NCI-H748 treated with DMSO at 0.1 percent for 48 hours (cell line): Measurements from ENCODE around the gene ARL14EPL.

Experiments
- DNase-seq: peaks from one replicate; lab custom pipeline; 2025; lab: John Stamatoyannopoulos, UW

Gene ARL14EPL

DNA sequence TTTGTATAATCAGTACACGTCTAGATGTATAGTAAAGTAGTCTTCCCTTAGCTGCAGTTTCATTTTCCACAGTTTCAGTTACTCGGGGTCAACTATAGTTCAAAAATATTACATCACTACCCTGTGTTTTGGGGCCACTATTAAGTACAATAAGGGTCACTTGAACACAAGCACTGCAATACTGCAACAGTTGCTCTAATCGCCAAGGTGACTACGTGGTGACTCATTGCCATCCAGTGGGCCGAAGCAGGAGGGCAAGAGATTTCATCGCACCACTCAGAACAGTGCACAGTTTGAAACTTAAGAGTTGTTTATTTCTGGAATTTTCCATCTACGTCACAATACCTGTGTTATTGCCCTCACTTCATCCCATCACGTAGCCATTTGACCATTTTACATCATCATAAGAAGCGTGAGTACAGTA is at the start of gene ARL14EPL:
Gene ARL14EPL, plus strand, starts transcription at position 379 of the 424 bp plus-strand sequence. CDS start 18,994 bp downstream, outside the sequence.
- DNase-seq = no peak

- DNase-seq = no peak
Observed at GRCh38 chr5:115983519-115983918, 48.8 kb upstream of the ARL14EPL start.

DNA sequence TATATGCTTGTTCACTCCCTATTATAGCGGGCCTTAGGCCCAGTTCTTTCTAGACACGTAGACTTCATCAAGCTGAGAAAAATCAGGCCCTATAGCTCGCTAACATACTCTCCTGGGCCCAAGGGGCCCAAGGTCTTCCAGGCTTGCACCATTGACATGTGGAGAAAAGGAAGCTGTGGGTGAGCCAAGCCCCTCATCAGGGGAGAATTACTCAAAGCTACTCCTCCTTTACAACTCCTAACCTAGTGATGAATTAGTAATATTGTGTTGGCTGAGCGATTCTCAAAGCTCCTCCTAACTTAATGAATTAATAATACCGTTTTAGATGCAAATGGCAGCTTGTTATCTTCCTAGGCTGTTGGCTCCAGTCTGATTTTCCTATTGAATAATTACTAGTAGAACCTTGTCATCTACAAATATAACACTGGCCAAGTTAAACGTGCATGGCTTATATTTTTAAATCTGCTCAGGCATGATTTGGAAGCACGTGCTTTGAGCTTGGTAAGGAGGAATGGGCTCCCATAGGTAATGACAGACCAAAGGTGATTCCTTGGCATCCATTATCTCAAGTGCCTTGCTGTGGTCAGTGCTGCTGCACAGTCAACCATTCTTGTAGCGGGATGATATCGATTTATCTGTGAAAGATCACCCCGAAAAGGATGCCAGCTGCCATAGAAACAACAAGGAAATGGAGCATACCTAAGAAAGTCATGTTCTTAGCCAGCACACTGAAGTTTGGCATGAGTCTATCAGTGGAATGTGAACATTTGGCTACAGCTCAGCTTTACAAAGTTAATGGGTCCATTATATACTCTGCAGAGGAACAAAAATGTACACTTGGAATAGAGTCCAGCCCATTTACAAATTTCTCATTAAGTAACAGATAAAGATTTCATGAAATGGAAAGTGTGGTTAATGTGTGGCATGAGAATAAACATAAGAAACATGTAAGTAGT is 46.2 kb upstream of the ARL14EPL start:
- DNase-seq = no peak

DNA sequence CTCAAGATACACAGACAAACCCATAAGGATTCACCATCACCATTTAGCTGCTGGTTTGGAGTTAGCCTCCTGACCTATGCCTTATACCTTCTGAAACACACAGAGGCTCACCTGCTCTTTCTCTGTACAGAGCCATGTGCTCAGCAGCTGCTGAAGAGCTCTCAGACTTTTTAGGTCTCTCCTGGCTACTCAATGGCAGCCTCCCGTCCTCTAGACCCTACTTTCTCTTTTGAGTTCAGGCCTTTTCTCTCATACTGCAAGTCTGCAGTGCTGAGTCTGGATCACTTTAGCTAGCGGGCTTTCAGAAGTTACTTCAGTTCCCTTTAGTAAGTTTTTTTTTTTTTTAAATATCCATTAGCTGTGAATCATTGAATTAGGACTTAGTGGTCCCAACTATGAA is 44.3 kb upstream of the ARL14EPL start:
- no peak for DNase-seq

- DNase-seq = no peak
Observed at GRCh38 chr5:115992848-115993350, 39.4 kb upstream of the ARL14EPL start.

GRCh38 chr5:115995351-115995750 is 36.9 kb upstream of the ARL14EPL start:
- DNase-seq = no peak

GRCh38 chr5:116002116-116002906 is 30.0 kb upstream of the ARL14EPL start:
- no peak for DNase-seq

- no peak for DNase-seq
Observed at GRCh38 chr5:116004248-116004647, 28.0 kb upstream of the ARL14EPL start.

DNA sequence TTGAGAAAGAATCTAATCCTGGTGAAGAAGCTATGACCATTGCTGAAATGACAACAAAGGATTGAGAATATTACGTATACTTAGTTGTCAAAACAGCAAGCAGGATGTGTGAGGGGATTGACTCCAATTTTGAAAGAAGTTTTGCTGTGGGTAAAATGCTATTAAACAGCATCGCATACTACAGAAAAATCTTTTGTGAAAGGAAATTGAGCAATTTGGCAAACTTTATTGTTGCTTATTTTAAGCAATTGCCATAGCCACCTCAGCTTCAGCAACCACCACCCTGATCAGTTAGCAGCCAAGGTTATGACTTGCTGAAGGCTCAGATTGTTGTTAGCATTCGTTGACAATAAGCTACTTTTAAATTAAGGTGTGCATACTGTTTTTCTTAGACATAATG is 22.5 kb upstream of the ARL14EPL start:
- DNase-seq = no peak

- no peak for DNase-seq
Observed at GRCh38 chr5:116011046-116011445, 21.2 kb upstream of the ARL14EPL start.

DNA sequence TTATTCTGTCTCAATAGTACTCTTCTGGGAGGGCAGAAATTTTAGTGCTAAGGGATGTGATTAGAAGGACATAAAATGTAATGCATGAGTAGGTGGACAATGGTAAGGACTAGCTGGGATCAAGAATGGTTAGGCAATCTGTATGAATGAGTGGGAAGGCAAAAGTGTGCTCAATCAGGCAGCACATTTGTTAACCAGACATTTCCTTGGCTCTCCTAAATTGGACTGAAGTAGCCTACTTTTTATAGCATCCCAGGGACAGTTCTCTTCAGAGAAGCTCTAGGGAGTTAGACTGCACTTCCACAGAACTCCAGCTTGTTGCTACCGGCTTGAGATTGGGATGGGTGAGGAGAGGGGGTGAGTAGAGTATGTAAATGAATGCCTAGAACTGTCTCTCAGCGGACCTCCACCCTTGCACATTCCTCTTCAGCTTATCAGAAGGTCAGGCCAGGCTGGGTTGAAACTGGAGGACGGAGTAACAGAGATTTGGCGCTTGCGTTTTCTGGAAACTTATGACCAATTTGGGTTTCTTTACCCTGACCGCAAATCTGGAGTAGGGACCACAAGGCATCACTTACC is 19.0 kb upstream of the ARL14EPL start:
- no peak for DNase-seq

DNA sequence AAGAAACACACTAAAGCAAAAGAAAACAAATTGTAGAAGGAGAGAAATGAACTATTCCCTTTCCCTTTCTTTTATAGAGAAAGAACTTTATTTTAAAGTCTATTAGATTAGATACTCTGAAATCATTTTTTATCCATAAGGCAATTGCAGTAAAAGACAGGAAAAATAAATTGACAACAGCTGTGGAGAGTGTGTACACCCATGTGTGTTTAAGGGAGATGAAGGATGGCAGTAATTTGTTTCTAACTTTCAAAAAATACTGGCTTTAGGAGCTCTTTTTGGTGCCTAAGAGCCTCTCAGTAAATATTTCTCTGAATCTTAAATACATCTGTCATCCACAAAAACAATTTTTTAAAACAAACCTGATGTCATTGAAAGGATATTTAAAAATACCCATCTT is 18.3 kb upstream of the ARL14EPL start:
- no peak for DNase-seq

- DNase-seq = no peak
Observed at GRCh38 chr5:116023619-116024018, 8.7 kb upstream of the ARL14EPL start.

DNA sequence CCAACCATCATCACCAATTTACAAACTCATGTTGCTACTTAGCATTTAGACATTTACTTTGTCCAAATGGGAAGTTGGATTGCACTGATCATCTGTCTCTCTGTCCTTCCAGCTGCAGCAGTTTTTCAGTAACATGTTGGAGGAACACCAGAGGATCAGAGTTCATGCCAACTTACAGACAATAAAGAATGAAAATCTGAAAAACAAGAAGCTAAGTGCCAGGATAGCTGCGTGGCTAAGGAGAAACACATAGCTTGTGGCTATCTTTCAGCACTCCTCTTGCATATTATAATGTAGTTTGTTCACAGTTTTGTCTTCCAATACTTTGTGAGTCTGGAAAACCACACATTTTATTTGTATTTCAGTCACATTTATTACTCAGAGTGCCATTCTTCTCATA is 6.4 kb upstream of the ARL14EPL start:
- DNase-seq = no peak

GRCh38 chr5:116032991-116033390 is 719 bp downstream of the ARL14EPL start:
- no peak for DNase-seq

- no peak for DNase-seq
Observed at GRCh38 chr5:116035123-116035522, 2.9 kb downstream of the ARL14EPL start.

DNA sequence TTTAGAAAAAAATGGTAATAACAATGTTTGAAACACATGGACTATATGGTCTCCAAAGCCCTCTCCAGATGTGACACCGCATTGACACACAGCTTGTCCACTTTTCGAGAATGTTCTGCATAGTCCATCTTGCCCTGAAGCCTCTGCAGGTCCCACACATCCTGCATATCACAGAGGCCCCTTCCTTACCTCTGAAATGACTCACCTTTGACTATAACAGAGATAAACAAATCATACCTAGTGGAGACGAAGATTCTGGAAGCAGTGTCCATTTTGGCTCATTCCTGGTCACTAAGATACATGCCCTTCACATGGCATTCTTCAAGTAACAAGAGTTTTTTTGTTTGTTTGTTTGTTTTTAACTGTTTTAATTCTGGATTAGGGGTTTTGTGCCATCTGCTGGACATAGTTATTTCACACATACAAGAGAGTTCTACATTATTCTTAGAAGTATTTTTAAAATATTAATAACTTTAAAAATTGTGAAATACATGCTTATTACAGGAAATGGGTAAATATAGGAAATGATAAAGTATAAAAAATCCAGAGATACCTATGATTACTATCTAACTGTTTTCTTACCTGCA is 5.1 kb downstream of the ARL14EPL start:
- no peak for DNase-seq

GRCh38 chr5:116038817-116039216 is 6.5 kb downstream of the ARL14EPL start:
- no peak for DNase-seq

DNA sequence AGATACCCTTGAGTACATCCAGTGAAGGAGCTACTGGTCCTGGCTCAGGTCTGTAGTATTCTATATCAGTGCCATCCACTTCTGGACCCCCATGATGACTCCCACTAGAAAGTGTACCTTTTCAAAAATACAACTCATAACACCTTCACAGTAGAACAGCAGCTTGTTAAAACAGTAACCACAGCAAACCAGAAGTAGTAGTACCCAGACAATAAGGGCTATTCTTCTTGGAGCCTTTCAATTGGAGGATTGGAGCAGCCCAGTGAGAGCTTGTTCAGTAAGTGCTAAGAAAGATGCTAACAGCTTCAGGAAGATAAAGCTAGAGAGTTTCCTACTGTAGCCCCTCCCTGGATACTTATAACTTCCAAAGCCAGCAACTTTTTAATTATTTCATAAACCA is 10.1 kb downstream of the ARL14EPL start:
- DNase-seq = no peak

- no peak for DNase-seq
Observed at GRCh38 chr5:116044073-116044472, 11.8 kb downstream of the ARL14EPL start.

GRCh38 chr5:116045821-116046220 is 13.5 kb downstream of the ARL14EPL start:
- DNase-seq = no peak

DNA sequence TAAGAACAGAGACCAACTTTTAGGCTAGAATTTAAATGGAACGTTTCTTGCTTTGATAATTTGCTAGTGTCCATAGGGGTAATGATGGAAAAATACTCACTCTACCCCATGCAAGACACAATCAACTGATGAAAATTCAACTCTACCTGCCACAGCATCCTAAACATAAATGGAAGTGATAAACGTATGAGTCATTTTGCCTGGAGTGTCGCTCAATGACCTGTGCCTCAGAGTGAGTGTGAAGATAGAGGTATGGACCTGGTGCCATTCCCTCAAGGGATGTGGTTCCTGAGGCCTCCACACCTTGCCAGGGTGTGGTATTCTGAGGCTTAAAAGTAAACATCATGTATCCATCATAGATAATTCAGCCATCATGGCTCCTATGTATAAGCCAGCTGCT is 14.0 kb downstream of the ARL14EPL start:
- no peak for DNase-seq
